AG09309 (cell line): ENCODE measurements around the gene CALN1.

Source experiments
- DNase-seq: peaks from one replicate; pipeline ENCODE4 v3.0.0-alpha.2; 2010; ENCODE audit warnings: low read depth
- H3K4me3 ChIP-seq: 2 replicates; pipeline ENCODE4 v1.5.1; 2011; ENCODE audit warnings: mild to moderate bottlenecking, low read depth, low read length, moderate library complexity; ENCODE audit not compliant: control insufficient read depth
- CTCF ChIP-seq: IDR thresholded peaks from 2 replicates; pipeline ENCODE4 v1.5.1; 2011; ENCODE audit warnings: mild to moderate bottlenecking, low read depth, low read length, inconsistent platforms; ENCODE audit not compliant: insufficient read depth, control insufficient read depth; ENCODE audit errors: missing control alignments

CALN1 gene

GRCh38 chr7:71795410-71795809, 616.7 kb downstream of the CALN1 start:
- TF ChIP-seq CTCF, result no peak
- no peak overlapping the region for H3K4me3 ChIP-seq
- DNase-seq, result no peak

GRCh38 chr7:71793251-71793650, 618.9 kb downstream of the CALN1 start:
- H3K4me3 ChIP-seq, result no peak overlapping the region
- TF ChIP-seq CTCF, result no peak
- DNase-seq, result no peak

- no peak overlapping the region for H3K4me3 ChIP-seq
- TF ChIP-seq CTCF, result no peak
- no peak for DNase-seq
Observed at GRCh38 chr7:71787513-71787912, 624.6 kb downstream of the CALN1 start.

- H3K4me3 ChIP-seq, result no peak overlapping the region
- no peak for TF ChIP-seq CTCF
- no peak for DNase-seq
Observed at GRCh38 chr7:71785216-71785615, 626.9 kb downstream of the CALN1 start.

- H3K4me3 ChIP-seq, result no peak overlapping the region
- no peak for TF ChIP-seq CTCF
- no peak for DNase-seq
Observed at GRCh38 chr7:71784781-71785180, 627.4 kb downstream of the CALN1 start.

GRCh38 chr7:71784180-71784579, 628.0 kb downstream of the CALN1 start:
- H3K4me3 ChIP-seq, result no peak overlapping the region
- DNase-seq, result no peak
- no peak for TF ChIP-seq CTCF

- TF ChIP-seq CTCF, result no peak
- H3K4me3 ChIP-seq, result no peak overlapping the region
- no peak for DNase-seq
Observed at GRCh38 chr7:71783779-71784178, 628.4 kb downstream of the CALN1 start.
